ENCODE measurements around the gene OTOGL. TPM values are rescaled to one million over a fixed set of nuclear protein-coding genes. Genes with fewer than 3 reads are reported as not detected.

OTOGL gene
- total RNA-seq, 2 donors from 2014 or later: 8.4 to 9.2 TPM

DNA sequence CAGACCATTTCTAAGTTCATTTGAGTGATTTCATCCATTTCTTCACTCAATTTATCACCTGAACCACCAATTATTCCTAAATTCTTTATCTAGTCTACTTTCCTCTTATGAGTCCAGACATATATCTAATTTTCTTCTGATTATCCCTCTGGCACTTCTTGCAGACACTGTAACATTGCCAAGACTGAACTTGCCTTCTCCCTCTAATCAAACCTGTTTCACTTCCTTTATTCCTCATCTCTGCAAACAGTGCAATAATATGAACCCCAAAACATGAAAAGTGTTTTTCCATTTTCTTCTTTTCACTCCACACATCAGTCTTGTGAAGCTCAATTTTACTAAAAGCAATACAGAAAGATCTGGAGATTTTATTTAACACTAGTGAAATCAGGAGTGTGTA lies 306.9 kb downstream of the OTOGL start:
- ATAC-seq: no peak
- DNase-seq: no peak
- intact Hi-C loops (cut with DNase I): no loop called here

DNA sequence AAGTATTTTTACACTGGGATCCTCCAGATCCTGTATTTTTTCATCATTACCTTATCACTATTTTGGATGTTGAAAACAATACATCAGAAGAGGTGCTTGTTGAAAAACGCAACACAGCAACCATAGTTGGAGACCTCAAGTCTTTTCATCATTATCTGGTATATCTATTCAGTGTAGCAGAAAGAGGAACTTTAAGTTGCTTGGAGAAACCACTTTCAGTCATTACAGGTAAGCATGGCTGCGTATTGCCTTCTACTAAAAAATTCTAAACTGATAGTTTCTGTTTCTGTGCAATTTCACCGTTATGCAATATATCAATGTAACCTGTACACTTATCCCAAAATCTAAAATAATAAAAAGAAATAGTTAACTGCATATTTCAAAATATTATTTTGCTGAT lies 312.4 kb downstream of the OTOGL start:
- ATAC-seq (no peak), DNase-seq (no peak)
- intact Hi-C loops (cut with DNase I): loop anchor here in 1 of 2 donors (5.0 kb wide), 1 partner anchor 351 kb away; no protein-coding TSS in a partner anchor

DNA sequence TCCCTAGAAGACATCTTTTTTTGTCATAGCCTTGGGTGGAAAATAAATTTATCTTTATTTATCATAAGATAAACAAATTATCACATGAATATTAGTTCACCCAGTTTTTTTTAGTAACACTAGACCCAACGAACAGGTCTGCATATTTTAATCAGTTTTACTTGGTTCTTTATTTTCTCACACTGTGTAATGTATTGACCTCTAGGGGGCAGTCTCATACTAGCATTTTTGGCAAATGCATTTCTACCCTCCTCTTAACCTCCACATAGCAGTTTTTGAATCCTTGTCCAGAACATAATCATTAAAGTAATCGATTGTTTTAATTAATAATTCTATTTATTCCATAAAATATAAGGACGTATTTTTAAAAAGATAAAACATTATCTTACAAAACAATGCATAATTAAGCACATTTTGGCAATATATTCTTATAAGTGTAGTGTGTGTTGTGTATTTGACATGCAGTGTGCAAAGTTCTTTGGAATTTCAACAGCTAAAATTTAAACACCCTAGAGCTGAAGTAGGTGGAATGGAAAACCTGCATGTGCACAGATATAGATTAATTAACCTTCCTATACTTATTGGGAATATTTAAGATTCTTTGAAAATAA lies 313.1 kb downstream of the OTOGL start:
- no peak for DNase-seq
- intact Hi-C loops (cut with DNase I): loop anchor here in 1 of 2 donors (5.0 kb wide), 1 partner anchor 350 kb away; no protein-coding TSS in a partner anchor
- peak in 1 of 2 donors; percentile 74 for ATAC-seq

DNA sequence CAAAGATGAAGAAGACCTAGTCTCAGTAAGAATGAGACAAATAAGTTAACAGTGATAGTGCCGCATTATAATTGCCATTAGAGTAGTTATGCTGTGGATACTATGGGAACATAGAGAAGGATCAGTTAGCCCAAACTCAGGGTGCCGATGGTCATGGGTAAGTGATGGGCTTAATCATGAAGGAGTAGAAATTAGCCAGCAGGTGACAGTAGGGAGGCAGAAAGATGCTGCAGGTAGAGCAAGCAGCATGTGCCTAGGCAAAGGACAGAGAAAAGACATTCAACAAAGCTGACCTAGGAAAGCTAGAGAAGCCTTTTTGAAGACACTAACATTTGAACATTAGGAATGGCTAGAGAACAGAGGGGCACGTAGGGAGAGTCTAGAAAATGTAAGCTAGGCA lies 314.1 kb downstream of the OTOGL start:
- DNase-seq (no peak), ATAC-seq (no peak)
- intact Hi-C loops (cut with DNase I): loop anchor here in 1 of 2 donors (5.0 kb wide), 1 partner anchor 349 kb away; no protein-coding TSS in a partner anchor

DNA sequence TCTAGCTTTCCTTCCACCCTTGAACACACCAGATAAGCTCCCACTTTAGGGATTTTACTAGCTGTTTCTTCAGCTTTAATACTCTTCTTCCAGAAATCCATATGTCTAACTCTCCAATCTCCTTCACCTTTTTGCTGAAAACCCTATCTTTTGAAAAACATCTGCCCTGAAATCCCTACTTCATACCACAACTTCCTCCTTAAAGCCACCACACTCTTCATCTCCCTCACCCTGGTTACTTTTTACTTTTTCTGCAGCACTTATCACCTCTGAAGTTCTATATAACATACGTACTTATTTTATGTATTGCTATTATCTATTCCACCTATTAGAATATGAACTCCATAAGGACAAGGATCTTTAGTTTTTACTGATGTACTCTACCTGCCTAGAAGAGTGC lies 316.1 kb downstream of the OTOGL start:
- DNase-seq: no peak
- intact Hi-C loops (cut with DNase I): no loop called here
- ATAC-seq: no peak

DNA sequence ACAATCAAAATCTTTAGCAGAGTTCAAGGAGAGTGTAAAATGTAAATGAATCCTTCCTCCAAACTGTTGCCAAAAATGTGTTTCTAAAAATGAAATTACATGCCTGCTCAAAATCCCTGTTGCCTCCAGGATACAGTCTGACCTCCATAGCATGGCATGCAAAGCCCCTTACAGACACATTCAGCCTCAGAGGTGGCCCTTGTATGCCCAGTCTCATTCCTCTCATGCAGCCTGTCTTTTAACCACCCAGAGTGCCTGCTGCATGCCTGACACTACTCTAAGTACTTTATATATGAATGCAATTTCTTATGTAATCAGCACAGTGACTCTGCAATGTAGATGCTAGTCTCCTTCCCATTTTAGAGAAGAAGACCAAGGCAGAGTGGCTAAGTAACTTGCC lies 320.3 kb downstream of the OTOGL start:
- DNase-seq: no peak
- intact Hi-C loops (cut with DNase I): no loop called here

DNA sequence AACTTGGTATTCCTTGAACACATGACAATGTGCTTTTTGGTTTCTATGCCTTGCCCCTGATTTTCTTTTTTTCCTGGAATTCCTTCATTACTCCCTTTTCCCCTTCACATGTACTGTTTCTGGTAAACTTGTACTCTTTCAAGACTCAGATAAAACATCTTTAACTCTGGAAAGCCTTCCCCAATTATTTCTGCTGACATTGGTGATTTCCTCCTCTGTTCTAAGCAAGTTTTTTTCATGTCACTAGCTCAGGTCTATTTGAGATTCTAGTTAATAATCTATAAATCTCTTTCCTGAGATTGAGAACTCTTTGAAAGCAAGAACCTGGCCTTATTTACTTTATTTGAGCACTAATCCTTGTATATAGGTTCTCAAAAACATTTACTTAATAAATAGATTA lies 320.7 kb downstream of the OTOGL start:
- intact Hi-C loops (cut with DNase I): no loop called here
- ATAC-seq: no peak

More for the DNA sequence above, 320.3 kb downstream of the OTOGL start:
- no peak for ATAC-seq

DNA sequence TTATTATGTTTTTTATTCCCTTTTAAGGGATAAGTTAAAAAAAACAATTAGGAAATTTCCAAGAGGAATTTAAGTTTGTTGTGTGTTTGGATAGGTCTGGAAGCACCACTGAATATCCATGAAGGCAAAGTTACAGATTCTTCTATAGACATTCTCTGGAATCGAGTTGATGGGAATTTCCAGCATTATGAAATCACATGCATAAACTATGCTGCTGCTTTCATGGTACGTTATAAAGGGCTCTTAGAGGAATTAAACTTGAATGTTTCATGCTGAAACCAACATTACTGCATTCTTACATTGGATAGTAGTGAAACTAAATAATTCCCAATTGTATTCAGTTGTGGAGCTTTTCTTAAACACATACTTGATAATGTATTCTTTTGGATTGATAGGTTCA lies 323.2 kb downstream of the OTOGL start:
- no peak for ATAC-seq
- no peak for DNase-seq
- intact Hi-C loops (cut with DNase I): no loop called here

More for the DNA sequence above, 320.7 kb downstream of the OTOGL start:
- DNase-seq: no peak

Other genes starting within 250 kb of the OTOGL start
- gene PPP1R12A, start 164.4 kb upstream of the OTOGL start, total RNA-seq: 10 to 100 TPM; 55.4 to 61.9 TPM

All from left cardiac atrium (tissue), 4 donors.